ENCODE data around the gene FLRT2.

DNA sequence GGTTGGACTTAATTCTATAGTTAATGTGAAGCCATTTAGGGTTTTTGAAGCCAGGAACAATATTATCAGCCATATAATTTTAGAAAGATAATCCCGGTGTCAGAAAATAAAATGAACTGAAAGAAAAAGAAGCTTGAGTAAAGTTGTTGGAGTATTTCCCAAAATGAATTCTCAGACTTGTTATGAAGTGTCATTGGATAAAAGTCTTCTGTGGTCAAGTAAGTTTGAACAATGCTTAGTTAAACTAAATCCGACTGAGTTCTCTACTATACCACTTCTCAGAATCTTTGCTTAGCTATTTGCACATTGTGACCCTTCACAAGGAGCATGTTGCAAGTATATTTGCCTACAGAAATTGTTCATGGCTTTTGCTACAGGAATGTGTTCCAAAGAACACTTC is 17.5 kb upstream of the FLRT2 start:
- TF ChIP-seq TAF1 (IDR thresholded peaks at IDR 0.05; ENCODE audit: low read depth) (no peak), CREB1 (IDR thresholded peaks at IDR 0.05; ENCODE audit: low read depth) (no peak), NFIC (IDR thresholded peaks at IDR 0.05) (no peak), RAD21 (IDR thresholded peaks at IDR 0.05; ENCODE audit: low read depth) (no peak), TEAD4 (IDR thresholded peaks at IDR 0.05) (no peak), EP300 (IDR thresholded peaks at IDR 0.05; ENCODE audit: borderline replicate concordance) (no peak), EGR1 (IDR thresholded peaks at IDR 0.05) (no peak), YY1 (IDR thresholded peaks at IDR 0.05; ENCODE audit: low read depth) (no peak), CEBPB (IDR thresholded peaks at IDR 0.05) (no peak), FOXM1 (IDR thresholded peaks at IDR 0.05; ENCODE audit: borderline replicate concordance, low read depth) (no peak)
- TF ChIP-seq, protein P1, sequence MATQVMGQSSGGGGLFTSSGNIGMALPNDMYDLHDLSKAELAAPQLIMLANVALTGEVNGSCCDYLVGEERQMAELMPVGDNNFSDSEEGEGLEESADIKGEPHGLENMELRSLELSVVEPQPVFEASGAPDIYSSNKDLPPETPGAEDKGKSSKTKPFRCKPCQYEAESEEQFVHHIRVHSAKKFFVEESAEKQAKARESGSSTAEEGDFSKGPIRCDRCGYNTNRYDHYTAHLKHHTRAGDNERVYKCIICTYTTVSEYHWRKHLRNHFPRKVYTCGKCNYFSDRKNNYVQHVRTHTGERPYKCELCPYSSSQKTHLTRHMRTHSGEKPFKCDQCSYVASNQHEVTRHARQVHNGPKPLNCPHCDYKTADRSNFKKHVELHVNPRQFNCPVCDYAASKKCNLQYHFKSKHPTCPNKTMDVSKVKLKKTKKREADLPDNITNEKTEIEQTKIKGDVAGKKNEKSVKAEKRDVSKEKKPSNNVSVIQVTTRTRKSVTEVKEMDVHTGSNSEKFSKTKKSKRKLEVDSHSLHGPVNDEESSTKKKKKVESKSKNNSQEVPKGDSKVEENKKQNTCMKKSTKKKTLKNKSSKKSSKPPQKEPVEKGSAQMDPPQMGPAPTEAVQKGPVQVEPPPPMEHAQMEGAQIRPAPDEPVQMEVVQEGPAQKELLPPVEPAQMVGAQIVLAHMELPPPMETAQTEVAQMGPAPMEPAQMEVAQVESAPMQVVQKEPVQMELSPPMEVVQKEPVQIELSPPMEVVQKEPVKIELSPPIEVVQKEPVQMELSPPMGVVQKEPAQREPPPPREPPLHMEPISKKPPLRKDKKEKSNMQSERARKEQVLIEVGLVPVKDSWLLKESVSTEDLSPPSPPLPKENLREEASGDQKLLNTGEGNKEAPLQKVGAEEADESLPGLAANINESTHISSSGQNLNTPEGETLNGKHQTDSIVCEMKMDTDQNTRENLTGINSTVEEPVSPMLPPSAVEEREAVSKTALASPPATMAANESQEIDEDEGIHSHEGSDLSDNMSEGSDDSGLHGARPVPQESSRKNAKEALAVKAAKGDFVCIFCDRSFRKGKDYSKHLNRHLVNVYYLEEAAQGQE (IDR thresholded peaks at IDR 0.05; ENCODE audit: low read depth): no peak
- TF ChIP-seq, protein P2, sequence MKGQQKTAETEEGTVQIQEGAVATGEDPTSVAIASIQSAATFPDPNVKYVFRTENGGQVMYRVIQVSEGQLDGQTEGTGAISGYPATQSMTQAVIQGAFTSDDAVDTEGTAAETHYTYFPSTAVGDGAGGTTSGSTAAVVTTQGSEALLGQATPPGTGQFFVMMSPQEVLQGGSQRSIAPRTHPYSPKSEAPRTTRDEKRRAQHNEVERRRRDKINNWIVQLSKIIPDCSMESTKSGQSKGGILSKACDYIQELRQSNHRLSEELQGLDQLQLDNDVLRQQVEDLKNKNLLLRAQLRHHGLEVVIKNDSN (IDR thresholded peaks at IDR 0.05): no peak
- TF ChIP-seq, protein P3, sequence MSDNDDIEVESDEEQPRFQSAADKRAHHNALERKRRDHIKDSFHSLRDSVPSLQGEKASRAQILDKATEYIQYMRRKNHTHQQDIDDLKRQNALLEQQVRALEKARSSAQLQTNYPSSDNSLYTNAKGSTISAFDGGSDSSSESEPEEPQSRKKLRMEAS (IDR thresholded peaks at IDR 0.05): no peak

Data from Ishikawa (cell line).